ENCODE measurements around the gene KLHL29. TPM values are rescaled to one million over a fixed set of nuclear protein-coding genes. Genes with fewer than 3 reads are reported as not detected.

Gene KLHL29
- total and polyA plus RNA-seq, 10 of the 15 experiments (the other 5 are each of a cell fraction or from before 2014, with no cell fraction given), result 1.4 to 19.5 (median 6.1) TPM

DNA sequence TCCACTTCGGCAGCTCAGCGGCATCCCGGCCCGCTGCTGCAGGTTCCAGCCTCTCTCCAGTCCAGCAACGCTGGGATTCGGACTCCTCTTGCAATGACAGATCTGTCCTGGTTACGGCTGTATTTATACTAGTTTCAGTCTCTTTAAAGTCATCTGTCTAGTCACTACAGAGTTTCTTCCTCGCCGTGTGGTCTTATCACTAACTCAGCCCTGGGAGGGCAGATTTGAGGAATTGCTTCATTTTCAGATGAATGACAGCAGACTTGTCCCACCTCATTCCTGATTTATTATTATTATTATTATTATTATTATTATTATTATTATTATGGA is 2.2 kb downstream of the KLHL29 start:
- peak overlapping the region; percentile 0; the same call in 1 of the 2 replicates for H3K9ac ChIP-seq (ENCODE audit: control insufficient read depth, insufficient read depth, low read length)
- ATAC-seq (no peak; the same call in 1 of the 3 replicates), DNase-seq (ENCODE audit: low read depth, low spot score) (no peak), FAIRE-seq (no peak)
- no peaks in the 10 kb centered on the region for H4K20me1 ChIP-seq (ENCODE audit: control insufficient read depth, insufficient read depth)
- no peaks in the 10 kb centered on the region for H3K36me3 ChIP-seq (ENCODE audit: control insufficient read depth in 2 of 2, insufficient read depth in 2 of 2, low read length in 1 of 2)
- peak overlapping the region; percentile 81 for H3K4me3 ChIP-seq
- SMC1A ChIA-PET (ENCODE audit: uncharacterized antibody, unreplicated experiment), result interaction anchor here (0.7 to 1.4 kb wide), 3 partner anchors 9 to 17 kb away, joined by 3 to 6 read pairs (median 5); no protein-coding TSS in a partner anchor
- CTCF ChIA-PET, result interaction anchor here (0.9 to 1.7 kb wide), 3 partner anchors 9 to 17 kb away, joined by 5 to 7 read pairs (median 5); no protein-coding TSS in a partner anchor
- in situ Hi-C loops (cut with MboI), result loop anchor here (25.0 kb wide), 1 partner anchor 975 kb away; the partner anchor contains the start of gene ITSN2
- no peaks in the 10 kb centered on the region for H3K9me3 ChIP-seq (replicated peaks; ENCODE audit: control insufficient read depth, insufficient read depth, low read length)
- POLR2A ChIA-PET, result interaction anchor here (0.8 to 1.9 kb wide), 3 partner anchors 8 to 65 kb away, joined by 3 to 7 read pairs (median 3); no protein-coding TSS in a partner anchor
- TF ChIP-seq CBX3 (IDR thresholded peaks at IDR 0.05; ENCODE audit: borderline replicate concordance, low read depth) (no peak), KLF5 (IDR thresholded peaks at IDR 0.05; ENCODE audit: partially characterized antibody) (no peak), RUNX3 (IDR thresholded peaks at IDR 0.05; ENCODE audit: low read length) (no peak), ZNF622 (IDR thresholded peaks at IDR 0.05) (no peak), KAT2A (conservative IDR thresholded peaks at IDR 0.05; ENCODE audit: control insufficient read depth, low read depth, low read length) (no peak), HCFC1 (IDR thresholded peaks at IDR 0.05; ENCODE audit: low read length) (no peak)
- TF ChIP-seq, protein P1, sequence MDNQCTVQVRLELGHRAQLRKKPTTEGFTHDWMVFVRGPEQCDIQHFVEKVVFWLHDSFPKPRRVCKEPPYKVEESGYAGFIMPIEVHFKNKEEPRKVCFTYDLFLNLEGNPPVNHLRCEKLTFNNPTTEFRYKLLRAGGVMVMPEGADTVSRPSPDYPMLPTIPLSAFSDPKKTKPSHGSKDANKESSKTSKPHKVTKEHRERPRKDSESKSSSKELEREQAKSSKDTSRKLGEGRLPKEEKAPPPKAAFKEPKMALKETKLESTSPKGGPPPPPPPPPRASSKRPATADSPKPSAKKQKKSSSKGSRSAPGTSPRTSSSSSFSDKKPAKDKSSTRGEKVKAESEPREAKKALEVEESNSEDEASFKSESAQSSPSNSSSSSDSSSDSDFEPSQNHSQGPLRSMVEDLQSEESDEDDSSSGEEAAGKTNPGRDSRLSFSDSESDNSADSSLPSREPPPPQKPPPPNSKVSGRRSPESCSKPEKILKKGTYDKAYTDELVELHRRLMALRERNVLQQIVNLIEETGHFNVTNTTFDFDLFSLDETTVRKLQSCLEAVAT (IDR thresholded peaks at IDR 0.05), result no peak
- no peaks in the 10 kb centered on the region for H3K27me3 ChIP-seq (replicated peaks in 1 of 2; ENCODE audit: control insufficient read depth in 2 of 2, insufficient read depth in 2 of 2, low read length in 1 of 2)
- no peak overlapping the region for H3K27ac ChIP-seq (ENCODE audit: control insufficient read depth, insufficient read depth)
- peak overlapping the region; percentile 33; the same call in 1 of the 2 replicates for H2AFZ ChIP-seq (ENCODE audit: control insufficient read depth, low read depth, low read length)
- BruUV-seq (replicated peaks), result no TSS peak
- peaks cover 27% of the 10 kb centered on the region for H3K79me2 ChIP-seq (ENCODE audit: control insufficient read depth, insufficient read depth, low read length)
- WGBS (ENCODE audit: insufficient coverage, insufficient replicate concordance, low lambda C conversion rate, missing lambda C conversion rate), result 3% methylated on average over 9 of the region's 9 CpGs
- H3K4me1 ChIP-seq (ENCODE audit: control insufficient read depth, insufficient read depth, low read length), result peaks cover 4% of the 10 kb centered on the region; the same call in 1 of the 2 replicates
- intact Hi-C loops (cut with micrococcal nuclease; ENCODE audit: unreplicated experiment), result no loop called here
- peak overlapping the region; percentile 85 for H3K4me2 ChIP-seq (ENCODE audit: control insufficient read depth, insufficient read depth)
- RAD21 ChIA-PET (ENCODE audit: unreplicated experiment), result interaction anchor here (1.1 to 1.5 kb wide), 3 partner anchors 12 to 17 kb away, joined by 3 to 5 read pairs (median 3); no protein-coding TSS in a partner anchor
